Stimulated activated CD8-positive, alpha-beta memory T cell treated with anti-CD3 and anti-CD28 coated beads, Interleukin-4, amount 100 ng/mL, for 1 hour (primary cell): ENCODE measurements around the gene SLC16A14.
"Not testable (repeated sequence)": the region's sequence is repeated elsewhere in the genome, so short reads cannot be mapped to it uniquely, and the experiment has no call there.

Experiments
- DNase-seq, 2 donors: peaks; one replicate each; pipeline ENCODE4 v3.0.0-alpha.2; 2020; ENCODE audit warnings: low read depth in 2 of 2, low spot score in 1 of 2

Gene SLC16A14

DNA sequence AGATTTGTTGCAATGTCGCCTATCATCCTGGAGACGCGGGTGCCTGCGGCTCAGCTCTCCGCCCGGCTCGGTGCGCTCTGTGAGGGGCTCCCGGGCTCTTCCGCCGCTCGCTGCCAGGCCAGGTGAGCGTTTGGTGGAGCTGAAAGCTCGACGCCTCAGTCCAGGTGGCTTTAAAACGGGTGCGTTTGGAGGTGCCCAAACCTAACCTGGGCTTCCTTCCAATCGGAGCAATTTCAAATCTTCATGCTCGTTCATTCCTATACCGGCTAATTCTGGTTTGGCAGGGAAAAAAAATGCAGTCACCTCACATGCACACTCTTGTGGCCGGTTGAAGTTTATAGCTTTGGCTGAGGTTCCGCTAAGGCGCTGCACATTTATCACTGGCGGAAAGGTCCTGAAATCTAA lies at the start of gene SLC16A14:
TSS of gene SLC16A14 (minus strand) at position 274 of the 405 bp plus-strand sequence. CDS start 9,572 bp downstream, outside the sequence.
- DNase-seq: no peak

DNA sequence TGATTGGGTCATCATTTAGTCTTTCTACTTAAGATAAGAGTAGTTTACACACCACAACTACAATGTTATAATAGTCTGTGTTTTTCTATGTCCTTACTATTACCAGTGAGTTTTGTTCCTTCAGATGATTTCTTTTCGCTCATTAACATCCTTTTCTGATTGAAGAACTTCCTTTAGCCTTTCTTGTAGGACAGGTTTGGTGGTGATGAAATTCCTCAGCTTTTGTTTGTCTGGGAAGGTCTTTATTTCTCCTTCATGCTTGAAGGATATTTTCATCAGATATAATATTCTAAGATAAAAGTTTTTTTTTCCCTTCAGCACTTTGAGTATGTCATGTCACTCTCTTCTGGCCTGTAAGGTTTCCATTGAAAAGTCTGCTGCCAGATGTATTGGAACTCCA lies 38.0 kb upstream of the SLC16A14 start:
- DNase-seq: no peak

- DNase-seq: not testable (repeated sequence)
These were observed 33.2 kb upstream of the SLC16A14 start for GRCh38 chr2:230101967-230102366.

GRCh38 chr2:230097841-230098240 lies 29.1 kb upstream of the SLC16A14 start:
- no peak for DNase-seq

- no peak for DNase-seq
These were observed 28.7 kb upstream of the SLC16A14 start for GRCh38 chr2:230097424-230097823.

DNA sequence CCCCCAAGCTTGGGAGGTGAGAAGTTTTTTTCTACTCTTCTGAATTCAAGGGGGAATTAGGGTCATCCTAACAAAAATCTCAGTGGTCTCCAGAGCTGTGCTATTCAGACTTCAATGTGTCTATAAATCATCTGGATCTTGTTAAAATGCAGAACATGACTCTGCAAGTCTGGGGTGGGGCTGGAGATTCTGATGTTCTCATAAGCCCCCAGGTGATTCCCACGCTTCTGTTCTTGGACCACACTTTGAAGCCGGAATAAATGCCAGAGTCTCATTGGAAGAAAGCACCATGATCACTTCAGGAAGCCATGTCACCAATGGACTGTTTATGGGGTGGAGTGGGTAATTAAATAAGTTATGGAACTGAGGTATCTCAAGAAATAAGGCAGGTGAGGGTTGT lies 22.2 kb upstream of the SLC16A14 start:
- DNase-seq: no peak

GRCh38 chr2:230085201-230085600 lies 16.5 kb upstream of the SLC16A14 start:
- DNase-seq: no peak

- no peak for DNase-seq
These were observed 9.3 kb upstream of the SLC16A14 start for GRCh38 chr2:230077851-230078547.

DNA sequence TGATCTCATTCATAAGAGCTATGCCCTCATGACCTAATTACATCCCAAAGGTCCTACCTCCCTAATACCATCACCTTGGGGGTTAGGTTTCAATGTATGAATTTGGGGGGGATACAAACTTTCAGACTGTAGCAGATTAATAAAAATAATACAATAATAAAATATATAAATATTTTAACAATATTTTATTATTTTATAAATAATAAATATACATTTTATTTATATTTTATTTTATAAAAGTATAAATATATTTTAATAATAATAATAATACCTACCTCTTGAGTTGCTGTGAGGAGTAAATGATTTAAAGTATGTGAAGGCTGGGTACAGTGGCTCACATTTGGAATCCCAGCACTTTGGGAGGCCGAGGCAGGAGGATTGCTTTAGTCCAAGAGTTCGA lies 8.1 kb upstream of the SLC16A14 start:
- DNase-seq: no peak

DNA sequence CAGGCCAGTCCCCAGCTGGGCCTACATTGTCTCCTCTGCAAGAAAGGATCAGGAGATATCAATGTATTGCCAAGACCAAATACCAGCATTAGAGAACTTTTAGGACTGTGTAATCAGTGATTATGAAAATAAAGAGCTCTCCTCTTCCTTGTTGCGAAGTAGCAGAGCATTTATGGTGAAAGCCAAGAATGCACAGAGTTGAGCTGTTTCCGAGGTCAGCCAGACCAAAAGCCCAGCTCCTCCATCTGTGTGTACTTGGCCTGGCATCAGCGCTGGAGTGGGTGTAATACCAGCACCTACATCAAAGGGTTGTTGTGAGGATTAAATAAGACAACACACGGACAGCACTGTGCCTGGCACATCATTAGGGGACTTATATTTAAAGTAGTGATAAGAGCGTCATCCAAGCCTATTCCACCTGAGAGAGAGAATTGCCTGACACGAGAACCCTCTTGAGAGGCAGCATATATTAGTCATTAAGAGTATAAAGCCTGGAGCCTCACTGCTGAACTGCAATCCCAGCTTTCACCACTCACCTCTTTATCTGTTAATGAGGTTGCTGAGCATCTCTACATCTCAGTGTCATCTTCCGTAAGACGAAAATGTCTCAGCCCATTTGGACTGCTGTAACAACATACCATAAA lies 7.4 kb upstream of the SLC16A14 start:
- DNase-seq: no peak

DNA sequence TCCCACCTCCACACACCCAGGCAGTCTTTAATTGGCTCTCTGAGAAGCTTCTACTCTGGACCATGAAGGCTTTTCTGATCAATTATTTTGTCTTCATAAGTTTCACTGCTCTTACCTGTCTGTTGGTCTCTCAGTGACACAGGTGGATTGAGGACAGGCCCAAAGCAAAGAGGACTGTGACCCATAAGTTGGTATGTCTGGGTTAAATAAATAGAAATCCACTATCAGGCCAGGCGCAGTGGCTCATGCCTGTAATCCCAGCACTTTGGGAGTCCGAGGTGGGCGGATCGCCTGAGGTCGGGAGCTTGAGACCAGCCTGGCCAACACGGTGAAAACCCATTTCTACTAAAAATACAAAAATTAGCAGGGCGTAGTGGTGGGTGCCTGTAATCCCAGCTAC lies 2.7 kb upstream of the SLC16A14 start:
- DNase-seq: no peak

DNA sequence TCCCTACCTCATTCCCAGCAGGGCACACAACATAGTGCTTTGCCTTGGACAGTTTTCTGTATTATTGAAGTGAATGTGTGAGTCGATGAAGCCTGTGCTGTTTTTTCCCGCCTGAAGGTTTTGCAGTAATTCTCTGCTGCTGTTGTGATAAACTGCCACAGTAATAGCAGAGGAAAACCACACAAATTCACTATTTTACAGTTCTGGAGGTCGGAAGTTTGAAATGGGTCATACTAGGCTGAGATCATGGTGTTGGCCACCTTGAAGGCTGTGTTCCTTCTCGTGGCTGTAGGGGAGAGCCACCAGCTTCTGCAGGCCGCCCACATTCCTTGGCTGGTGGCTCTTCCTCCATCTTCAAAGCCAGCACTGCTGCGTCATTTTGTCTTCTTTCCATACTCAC lies 678 bp upstream of the SLC16A14 start:
- no peak for DNase-seq

- peak in 1 of 2 donors; percentile 3 for DNase-seq
These were observed 591 bp downstream of the SLC16A14 start for GRCh38 chr2:230068016-230068650.

GRCh38 chr2:230060672-230061293 lies 7.9 kb downstream of the SLC16A14 start:
- DNase-seq: no peak

- DNase-seq: no peak
These were observed 14.8 kb downstream of the SLC16A14 start for GRCh38 chr2:230053753-230054478.

DNA sequence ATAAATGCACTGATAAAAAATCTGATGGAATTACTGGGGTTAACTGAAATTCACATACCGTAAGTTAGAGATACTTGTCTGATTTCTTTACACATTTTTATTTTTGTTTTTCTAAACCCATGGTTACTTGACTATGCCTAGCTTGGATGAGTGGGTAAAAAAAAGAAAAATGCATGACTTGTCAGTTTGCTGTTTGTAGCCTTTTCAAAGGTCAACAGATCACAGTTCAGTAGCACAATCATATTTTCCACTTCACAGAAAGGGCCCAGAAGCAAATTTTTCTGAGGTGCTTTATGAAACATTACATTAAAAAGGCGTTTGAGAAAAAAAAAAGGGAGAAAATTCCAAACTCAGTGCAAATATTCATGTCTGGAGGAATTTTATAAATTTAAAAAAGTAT lies 16.4 kb downstream of the SLC16A14 start:
- no peak for DNase-seq

DNA sequence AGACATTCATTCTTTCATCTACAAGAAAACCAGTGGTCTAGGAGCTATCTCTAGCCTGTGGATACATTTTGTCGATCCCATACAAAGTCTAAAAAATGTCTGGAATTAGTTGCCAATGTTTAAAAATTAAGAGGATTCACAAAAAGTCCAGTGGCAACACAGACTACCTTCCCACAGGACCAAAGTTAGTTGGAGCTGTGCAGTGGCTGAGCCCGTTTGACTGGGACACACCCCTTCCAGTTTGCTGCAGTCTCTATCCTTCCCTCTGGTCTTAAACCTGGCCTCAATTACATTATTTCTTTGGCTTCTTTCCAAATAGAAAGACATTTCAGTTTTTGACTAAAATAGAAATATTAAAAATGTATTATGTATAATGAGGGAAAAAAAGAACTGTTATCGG lies 18.6 kb downstream of the SLC16A14 start:
- no peak for DNase-seq

DNA sequence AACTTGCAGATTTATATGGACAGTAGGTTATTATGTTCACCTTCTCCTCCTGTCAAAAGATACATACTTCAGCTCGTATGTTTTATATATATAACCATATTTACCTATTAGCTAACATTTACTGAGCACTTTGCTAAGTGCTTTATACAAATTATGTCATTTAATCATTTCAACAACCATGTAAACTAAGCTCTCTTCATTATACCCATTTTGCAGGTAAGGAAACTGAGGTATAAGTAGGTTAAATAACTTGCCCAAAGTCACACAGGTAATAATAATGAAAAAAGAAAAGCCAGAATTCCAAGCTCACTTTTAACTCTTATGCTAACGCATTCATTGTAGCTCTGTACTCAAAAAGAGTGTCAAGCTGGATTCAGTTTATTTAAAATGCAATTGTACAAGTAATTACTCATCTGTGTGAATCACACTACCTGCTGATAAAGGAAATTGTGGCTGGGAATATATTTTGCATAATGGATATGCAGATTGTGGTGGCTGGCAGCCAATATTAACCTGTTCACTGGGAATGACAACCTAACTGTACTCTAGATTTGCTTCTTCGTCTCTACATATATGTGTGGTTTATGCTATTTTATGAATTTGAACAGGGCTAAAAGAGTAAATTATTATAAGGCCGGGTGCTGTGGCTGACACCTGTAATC lies 20.6 kb downstream of the SLC16A14 start:
- DNase-seq: no peak

DNA sequence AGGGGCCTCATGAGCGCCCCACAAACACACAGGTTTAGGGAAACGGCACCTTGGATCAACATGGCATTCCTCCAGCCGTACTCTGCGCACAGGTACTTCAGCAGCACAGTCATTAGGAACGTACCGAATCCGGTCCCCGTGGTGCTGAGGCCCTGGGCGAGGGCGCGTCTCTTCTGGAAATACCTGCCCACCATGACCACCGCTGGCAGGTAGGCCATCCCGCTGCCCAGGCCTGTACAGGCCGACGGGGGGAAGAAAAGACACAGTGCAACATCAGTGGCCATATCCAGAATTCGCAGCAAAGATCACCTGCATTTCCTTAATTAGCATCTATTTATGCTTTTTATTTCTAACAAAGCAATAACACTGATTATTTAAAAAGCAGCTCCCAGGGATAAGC lies 22.2 kb downstream of the SLC16A14 start:
- DNase-seq: no peak

DNA sequence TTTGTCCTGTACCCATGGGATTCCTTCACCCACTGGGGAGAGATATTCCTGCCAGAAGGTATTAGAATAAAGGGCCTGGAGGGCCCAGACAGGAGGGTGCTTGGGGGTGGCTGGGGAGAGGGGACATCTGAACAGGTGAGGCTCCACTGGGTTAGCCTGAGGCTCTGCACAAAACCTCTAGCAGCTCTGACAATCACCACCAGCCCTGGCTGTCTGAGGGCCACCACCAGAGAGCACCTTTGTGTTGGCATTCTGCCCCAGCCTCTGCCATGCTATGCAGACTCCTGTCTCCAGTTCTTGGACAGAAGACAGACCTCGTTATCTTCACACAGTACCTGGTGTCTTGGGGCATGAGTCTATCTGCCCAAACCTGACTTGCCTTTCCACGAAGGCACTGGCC lies 25.3 kb downstream of the SLC16A14 start:
- DNase-seq: no peak

DNA sequence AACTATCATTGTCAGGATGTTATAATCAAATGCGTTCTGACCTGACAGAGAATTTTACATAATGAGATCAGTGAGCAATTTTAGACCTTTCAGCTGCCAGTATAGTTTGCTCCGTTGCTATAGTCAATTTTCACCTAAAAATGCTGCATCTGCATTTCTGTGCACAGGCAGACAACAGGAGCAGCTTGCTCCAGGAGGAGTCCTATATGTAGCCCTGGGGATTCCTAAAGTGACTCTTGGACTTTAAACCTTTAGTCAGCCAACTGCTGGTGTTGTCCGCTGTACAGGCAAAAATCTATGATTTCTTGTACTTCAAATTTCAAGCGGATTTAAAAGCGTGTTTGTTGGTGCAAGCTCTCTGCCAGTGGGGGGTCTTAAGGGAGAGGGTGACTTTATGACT lies 25.7 kb downstream of the SLC16A14 start:
- no peak for DNase-seq
